GM10248 (cell line): ENCODE data around the gene PLCG1.
"Not testable (repeated sequence)": the region's sequence is repeated elsewhere in the genome, so short reads cannot be mapped to it uniquely, and the experiment has no call there.

ENCODE experiments used
- CTCF ChIA-PET: fragments of 300-600 bp; sonication (Branson Sonifier 250); formaldehyde crosslinking; extraction: SDS; loops from one replicate; lab custom pipeline; 2021; ENCODE audit warnings: antibody characterized with exemption; lab: Yijun Ruan, JAX
- POLR2A ChIA-PET: fragments of 350-650 bp; sonication (Branson Sonifier 250); formaldehyde crosslinking; extraction: SDS; loops from one replicate; lab custom pipeline; 2020; ENCODE audit warnings: antibody characterized with exemption; lab: Yijun Ruan, JAX
- DNase-seq: peaks from one replicate; pipeline ENCODE4 v3.0.0; 2012; ENCODE audit errors: extremely low spot score
- CTCF ChIP-seq: IDR thresholded peaks from 2 replicates; pipeline ENCODE4 v1.5.1; 2012; ENCODE audit warnings: mild to moderate bottlenecking, low read depth; ENCODE audit errors: extremely low read depth, missing control alignments, control extremely low read depth

PLCG1 gene

GRCh38 chr20:41111578-41111951 is 25.8 kb upstream of the PLCG1 start:
- no peak for TF ChIP-seq CTCF
- DNase-seq, result no peak
- POLR2A ChIA-PET, result no interaction called here
- CTCF ChIA-PET, result interaction anchor here (1.5 to 3.9 kb wide), 7 partner anchors 10 to 149 kb away, joined by 3 to 12 read pairs (median 9); no protein-coding TSS in a partner anchor

DNA sequence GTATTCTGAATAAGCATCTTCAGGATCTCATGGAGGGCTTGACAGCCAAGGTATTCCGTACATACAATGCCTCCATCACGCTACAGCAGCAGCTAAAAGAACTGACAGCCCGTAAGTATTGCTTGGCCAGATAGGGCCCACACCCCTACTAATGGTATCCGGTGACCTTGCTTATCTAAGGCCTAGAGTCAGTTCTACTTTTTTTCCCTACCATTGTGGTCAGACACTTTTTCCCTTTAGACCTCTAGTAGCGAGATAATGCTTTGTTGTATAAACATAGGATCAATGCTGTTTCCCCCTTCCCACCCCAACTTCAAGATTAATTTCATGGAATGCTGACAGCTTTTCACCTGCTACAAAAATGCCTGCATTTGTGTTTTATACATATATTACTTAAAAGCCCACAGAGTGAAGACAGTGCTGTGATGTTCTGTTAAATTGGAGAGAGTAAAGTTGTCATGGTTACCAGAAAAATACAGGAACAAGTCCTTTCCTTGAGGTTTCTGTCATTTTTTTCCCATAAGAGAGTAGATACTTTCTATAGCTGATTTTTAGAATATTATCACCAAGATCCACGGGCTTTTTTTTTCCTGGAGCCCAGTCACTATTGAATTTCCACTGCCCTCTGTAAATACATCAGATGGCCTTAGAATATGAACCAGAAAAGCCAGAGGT is 20.9 kb upstream of the PLCG1 start:
- CTCF ChIA-PET, result interaction anchor here (0.7 to 1.5 kb wide), 3 partner anchors 126 to 224 kb away, joined by 3 to 4 read pairs (median 3); partner anchors contain the start of gene LPIN3
- no peak for DNase-seq
- POLR2A ChIA-PET, result no interaction called here
- no peak for TF ChIP-seq CTCF

DNA sequence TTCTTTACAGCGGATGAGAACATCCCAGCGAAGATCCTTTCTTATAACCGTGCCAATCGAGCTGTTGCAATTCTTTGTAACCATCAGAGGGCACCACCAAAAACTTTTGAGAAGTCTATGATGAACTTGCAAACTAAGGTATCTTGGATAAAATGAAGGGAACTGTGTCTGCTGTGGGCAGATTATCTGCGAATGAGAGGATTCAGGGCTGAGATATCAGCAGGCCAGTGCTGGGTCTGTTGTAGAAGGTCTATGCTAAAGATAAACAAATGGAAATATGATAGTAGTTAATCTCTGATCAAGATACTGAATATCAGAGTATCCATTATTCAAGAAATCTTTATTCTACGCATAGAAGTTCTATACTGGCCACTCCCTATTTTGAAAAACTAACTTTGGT is 19.2 kb upstream of the PLCG1 start:
- DNase-seq, POLR2A ChIA-PET: not testable (repeated sequence)
- CTCF ChIA-PET, result interaction anchor here (1.4 to 1.6 kb wide), 3 partner anchors 10 to 23 kb away, joined by 4 read pairs; no protein-coding TSS in a partner anchor

- ChIA-PET POLR2A (no interaction called here), CTCF (interaction anchor here (0.7 to 1.6 kb wide), 5 partner anchors 10 to 24 kb away, joined by 3 to 4 read pairs (median 4); no protein-coding TSS in a partner anchor)
- DNase-seq, result no peak
- no peak for TF ChIP-seq CTCF
Measured at GRCh38 chr20:41118632-41119031, 18.7 kb upstream of the PLCG1 start.

DNA sequence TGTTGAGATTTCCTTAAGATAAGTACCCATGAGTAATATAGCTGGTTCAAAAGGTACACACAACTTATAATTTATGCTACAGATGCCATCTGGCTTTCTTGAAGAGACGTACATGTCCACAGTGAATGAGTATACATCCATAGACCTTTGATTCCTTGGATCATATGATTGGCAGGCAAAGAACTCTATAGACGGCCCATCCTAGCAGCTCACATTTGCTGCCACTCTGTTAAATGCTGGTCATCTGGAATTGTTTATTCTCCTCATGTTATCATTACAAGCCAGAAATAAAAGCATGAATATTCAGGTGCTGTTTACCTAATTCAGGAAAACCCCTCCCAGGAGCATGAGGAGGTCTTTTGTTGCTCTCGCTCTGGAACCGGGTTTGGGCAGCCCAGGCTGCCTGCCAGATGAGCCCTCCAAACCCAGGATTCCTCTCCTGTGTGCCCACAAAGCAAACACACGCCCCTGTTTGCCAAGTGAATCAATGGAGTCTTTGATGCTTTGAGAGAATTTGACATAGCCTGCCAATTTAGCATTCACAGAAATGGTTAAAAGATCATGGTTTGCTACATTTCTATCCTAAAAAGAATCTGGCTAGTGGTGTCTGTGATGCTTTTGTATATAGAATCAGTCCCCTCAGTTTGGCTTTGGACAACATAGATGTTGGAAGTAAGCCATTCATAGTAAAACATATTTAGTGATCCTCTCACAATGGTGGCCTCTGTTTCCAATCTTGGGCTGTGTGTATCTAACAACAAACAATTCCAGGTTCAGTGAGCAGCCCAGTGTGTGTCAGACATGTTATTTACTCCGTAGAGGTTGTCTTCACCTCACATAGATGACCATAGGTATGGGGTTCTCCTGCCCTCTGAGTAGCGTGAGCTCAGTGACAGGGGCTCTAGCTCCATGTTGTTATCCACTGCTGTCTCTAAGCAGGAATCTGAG is 17.5 kb upstream of the PLCG1 start:
- no peak for DNase-seq
- POLR2A ChIA-PET, result no interaction called here
- TF ChIP-seq CTCF, result no peak
- CTCF ChIA-PET, result interaction anchor here (0.8 to 3.6 kb wide), 6 partner anchors 9 to 156 kb away, joined by 3 to 21 read pairs (median 8); no protein-coding TSS in a partner anchor

DNA sequence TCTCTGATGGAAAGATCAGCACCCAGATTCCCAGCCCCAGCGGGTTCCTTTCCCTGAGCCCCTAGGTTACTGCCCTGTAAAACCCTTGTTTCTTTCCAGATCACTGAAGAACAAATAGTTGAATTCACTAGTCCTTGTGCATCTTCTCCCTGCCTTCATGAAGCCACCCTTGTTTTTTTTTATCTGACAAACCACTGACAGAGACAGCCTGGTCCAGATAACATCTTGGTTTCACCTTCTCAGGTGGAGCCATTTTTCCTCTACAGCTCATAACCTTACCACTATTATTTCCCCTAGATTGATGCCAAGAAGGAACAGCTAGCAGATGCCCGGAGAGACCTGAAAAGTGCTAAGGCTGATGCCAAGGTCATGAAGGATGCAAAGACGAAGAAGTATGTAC is 15.9 kb upstream of the PLCG1 start:
- ChIA-PET CTCF (interaction anchor here (0.8 to 3.6 kb wide), 7 partner anchors 9 to 218 kb away, joined by 3 to 21 read pairs (median 5); no protein-coding TSS in a partner anchor), POLR2A (no interaction called here)
- TF ChIP-seq CTCF, result no peak
- no peak for DNase-seq
